ENCODE data around the gene NLRP13. TPM values are rescaled to one million over a fixed set of nuclear protein-coding genes. Genes with fewer than 3 reads are reported as not detected.

The NLRP13 gene
- polyA plus RNA-seq, 1 donor (not counting 4 experiments of a cell fraction or from before 2014, with no cell fraction given): not detected

DNA sequence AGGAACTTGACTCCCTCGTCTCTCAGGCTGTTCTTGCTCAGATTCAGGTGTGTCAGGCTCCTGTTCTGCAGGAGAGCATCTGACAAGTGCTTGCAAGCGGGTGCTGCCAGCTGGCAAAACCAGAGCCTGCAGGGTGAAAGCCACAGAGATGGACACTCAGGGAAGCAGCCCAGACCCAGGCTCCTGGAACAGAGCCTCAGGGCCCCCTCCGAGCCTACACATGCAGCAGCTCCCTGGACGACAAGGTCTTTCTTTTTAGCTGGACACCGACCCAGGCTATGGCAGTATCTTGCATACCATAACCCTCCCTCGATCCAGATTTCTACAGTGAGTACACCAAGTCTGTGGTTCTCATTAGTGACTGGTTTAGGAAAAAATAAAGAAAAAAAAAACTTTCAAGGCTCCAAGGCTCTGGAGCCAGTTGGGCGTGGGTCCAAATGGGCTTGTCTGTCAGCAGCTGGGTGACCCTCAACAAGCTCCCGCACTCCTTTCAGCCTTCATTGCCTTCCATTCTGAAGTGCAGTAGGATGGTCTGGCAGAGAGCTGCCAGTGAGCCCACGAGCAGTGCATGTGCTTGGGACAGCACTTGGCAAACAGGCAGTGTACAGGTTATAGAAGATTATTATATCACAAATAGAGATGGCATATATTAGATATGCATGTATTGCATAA, 29.9 kb downstream of the NLRP13 start:
- H3K4me2 ChIP-seq (ENCODE audit: control insufficient read depth, extremely low read depth, insufficient read depth, low read depth, low read length): no peak overlapping the region
- dilution Hi-C loops (cut with MboI; ENCODE audit: extremely low pct_ligation_motif_present, low sequenced_read_pairs): no loop called here
- no peak for FAIRE-seq

DNA sequence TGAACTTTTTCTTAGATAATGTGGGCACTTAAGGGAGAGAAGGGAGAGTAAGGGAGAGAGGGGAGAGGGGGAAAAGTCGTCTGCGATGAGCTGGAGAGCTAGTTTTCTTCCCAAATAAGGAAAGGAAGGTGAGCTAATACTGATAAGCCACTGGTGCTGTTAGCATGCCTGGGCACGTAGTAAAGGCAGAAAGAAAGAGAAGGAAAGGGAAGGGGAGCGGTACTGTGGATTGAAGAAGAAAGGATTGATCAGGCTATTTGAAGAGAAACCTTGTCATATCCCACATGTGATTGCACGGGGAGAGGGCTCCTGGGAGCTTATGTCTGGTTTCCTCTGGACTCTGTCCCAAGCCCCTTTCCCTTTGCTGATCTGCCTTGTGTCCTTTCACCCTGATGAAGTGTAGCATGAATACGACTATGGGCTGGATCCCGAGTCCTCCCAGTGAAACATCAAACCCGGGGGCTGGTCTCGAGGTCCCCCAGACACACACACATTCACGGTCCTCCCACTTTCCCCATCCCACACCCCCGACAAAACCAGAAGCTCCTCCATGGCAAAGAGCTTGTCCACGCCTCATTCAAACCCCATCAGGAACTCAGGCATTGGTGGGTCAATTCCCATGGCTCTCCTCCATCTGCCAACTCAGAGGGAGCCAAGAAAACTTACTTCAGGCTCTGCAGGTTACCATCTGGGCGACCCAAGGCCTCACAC, 30.6 kb downstream of the NLRP13 start:
- Histone ChIP-seq H2AFZ (ENCODE audit: control insufficient read depth, low read length) (no peak overlapping the region), H3K4me2 (ENCODE audit: control insufficient read depth, extremely low read depth, insufficient read depth, low read depth, low read length) (no peak overlapping the region), H3K4me1 (ENCODE audit: control insufficient read depth, extremely low read depth, insufficient read depth, low read length) (no peaks in the 10 kb centered on the region), H3K27ac (ENCODE audit: control insufficient read depth, insufficient read depth, low read length) (no peak overlapping the region), H3K9me1 (ENCODE audit: control insufficient read depth, extremely low read depth, insufficient read depth, low read length) (no peaks in the 10 kb centered on the region), H3K79me2 (ENCODE audit: control insufficient read depth, insufficient read depth, low read length) (no peaks in the 10 kb centered on the region), H3K36me3 (ENCODE audit: control insufficient read depth in 2 of 2, extremely low read depth in 1 of 2, insufficient read depth in 2 of 2, low read length in 2 of 2) (no peaks in the 10 kb centered on the region), H3K4me3 (ENCODE audit: control insufficient read depth in 2 of 3, extremely low read depth in 1 of 3, insufficient read depth in 2 of 3, low read depth in 1 of 3, low read length in 3 of 3) (no peak overlapping the region), H4K20me1 (ENCODE audit: control insufficient read depth, extremely low read depth, insufficient read depth, low read length) (no peaks in the 10 kb centered on the region), H3K9ac (ENCODE audit: control insufficient read depth, extremely low read depth, insufficient read depth, low read length) (no peak overlapping the region), H3K9me3 (ENCODE audit: control insufficient read depth, low read depth, low read length) (peaks cover 13% of the 10 kb centered on the region), H3K27me3 (ENCODE audit: control insufficient read depth, extremely low read depth, insufficient read depth, low read length) (no peaks in the 10 kb centered on the region)
- dilution Hi-C loops (cut with MboI; ENCODE audit: extremely low pct_ligation_motif_present, low sequenced_read_pairs): no loop called here
- TF ChIP-seq, protein P1, sequence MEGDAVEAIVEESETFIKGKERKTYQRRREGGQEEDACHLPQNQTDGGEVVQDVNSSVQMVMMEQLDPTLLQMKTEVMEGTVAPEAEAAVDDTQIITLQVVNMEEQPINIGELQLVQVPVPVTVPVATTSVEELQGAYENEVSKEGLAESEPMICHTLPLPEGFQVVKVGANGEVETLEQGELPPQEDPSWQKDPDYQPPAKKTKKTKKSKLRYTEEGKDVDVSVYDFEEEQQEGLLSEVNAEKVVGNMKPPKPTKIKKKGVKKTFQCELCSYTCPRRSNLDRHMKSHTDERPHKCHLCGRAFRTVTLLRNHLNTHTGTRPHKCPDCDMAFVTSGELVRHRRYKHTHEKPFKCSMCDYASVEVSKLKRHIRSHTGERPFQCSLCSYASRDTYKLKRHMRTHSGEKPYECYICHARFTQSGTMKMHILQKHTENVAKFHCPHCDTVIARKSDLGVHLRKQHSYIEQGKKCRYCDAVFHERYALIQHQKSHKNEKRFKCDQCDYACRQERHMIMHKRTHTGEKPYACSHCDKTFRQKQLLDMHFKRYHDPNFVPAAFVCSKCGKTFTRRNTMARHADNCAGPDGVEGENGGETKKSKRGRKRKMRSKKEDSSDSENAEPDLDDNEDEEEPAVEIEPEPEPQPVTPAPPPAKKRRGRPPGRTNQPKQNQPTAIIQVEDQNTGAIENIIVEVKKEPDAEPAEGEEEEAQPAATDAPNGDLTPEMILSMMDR (optimal IDR thresholded peaks at IDR 0.05 in 1 of 3, IDR thresholded peaks at IDR 0.05 in 1 of 3, conservative IDR thresholded peaks at IDR 0.05 in 1 of 3; ENCODE audit: extremely low read depth in 1 of 3, insufficient read depth in 2 of 3, low read length in 3 of 3): no peak
- TF ChIP-seq EZH2 (IDR thresholded peaks at IDR 0.05; ENCODE audit: low read length): no peak
- FAIRE-seq: no peak
- DNase-seq (ENCODE audit: low read depth, low spot score): no peak

More for the DNA sequence above, 29.9 kb downstream of the NLRP13 start:
- no peak overlapping the region for H2AFZ ChIP-seq (ENCODE audit: control insufficient read depth, low read length)
- no peaks in the 10 kb centered on the region for H3K79me2 ChIP-seq (ENCODE audit: control insufficient read depth, insufficient read depth, low read length)
- no peaks in the 10 kb centered on the region for H3K36me3 ChIP-seq (ENCODE audit: control insufficient read depth in 2 of 2, extremely low read depth in 1 of 2, insufficient read depth in 2 of 2, low read length in 2 of 2)
- TF ChIP-seq, protein P1 (optimal IDR thresholded peaks at IDR 0.05 in 1 of 3, IDR thresholded peaks at IDR 0.05 in 1 of 3, conservative IDR thresholded peaks at IDR 0.05 in 1 of 3; ENCODE audit: extremely low read depth in 1 of 3, insufficient read depth in 2 of 3, low read length in 3 of 3): no peak
- TF ChIP-seq EZH2 (IDR thresholded peaks at IDR 0.05; ENCODE audit: low read length): no peak
- H4K20me1 ChIP-seq (ENCODE audit: control insufficient read depth, extremely low read depth, insufficient read depth, low read length): no peaks in the 10 kb centered on the region
- H3K27ac ChIP-seq (ENCODE audit: control insufficient read depth, insufficient read depth, low read length): no peak overlapping the region
- no peaks in the 10 kb centered on the region for H3K4me1 ChIP-seq (ENCODE audit: control insufficient read depth, extremely low read depth, insufficient read depth, low read length)
- H3K4me3 ChIP-seq (ENCODE audit: control insufficient read depth in 2 of 3, extremely low read depth in 1 of 3, insufficient read depth in 2 of 3, low read depth in 1 of 3, low read length in 3 of 3): no peak overlapping the region
- H3K9me1 ChIP-seq (ENCODE audit: control insufficient read depth, extremely low read depth, insufficient read depth, low read length): no peaks in the 10 kb centered on the region
- no peak for DNase-seq (ENCODE audit: low read depth, low spot score)
- H3K27me3 ChIP-seq (ENCODE audit: control insufficient read depth, extremely low read depth, insufficient read depth, low read length): no peaks in the 10 kb centered on the region
- H3K9me3 ChIP-seq (ENCODE audit: control insufficient read depth, low read depth, low read length): peaks cover 13% of the 10 kb centered on the region
- H3K9ac ChIP-seq (ENCODE audit: control insufficient read depth, extremely low read depth, insufficient read depth, low read length): no peak overlapping the region

Data from keratinocyte (primary cell).